Neural crest cell (in vitro differentiated cells): ENCODE measurements around the gene S100Z. TPM values are rescaled to one million over a fixed set of nuclear protein-coding genes. Genes with fewer than 3 reads are reported as not detected.
"Not testable (repeated sequence)": the region's sequence is repeated elsewhere in the genome, so short reads cannot be mapped to it uniquely, and the experiment has no call there.

Source experiments
- DNase-seq: peaks from one replicate; pipeline ENCODE4 v3.0.0; 2021; ENCODE audit warnings: low read depth, mixed read lengths, low spot score
- H3K27ac Mint-ChIP-seq: one replicate; pipeline ENCODE4 v1.8.0; 2021; ENCODE audit warnings: mild to moderate bottlenecking, mixed read lengths; ENCODE audit not compliant: unreplicated experiment
- H3K27me3 Mint-ChIP-seq: 2 replicates; pipeline ENCODE4 v1.8.0; 2021; ENCODE audit warnings: low read depth, mild to moderate bottlenecking, mixed read lengths
- H3K36me3 Mint-ChIP-seq: 2 replicates; pipeline ENCODE4 v1.8.0; 2021; ENCODE audit warnings: low read depth, mild to moderate bottlenecking, mixed read lengths
- H3K4me1 Mint-ChIP-seq: 2 replicates; pipeline ENCODE4 v1.8.0; 2021; ENCODE audit warnings: mixed read lengths
- H3K4me3 Mint-ChIP-seq: one replicate; pipeline ENCODE4 v1.8.0; 2021; ENCODE audit warnings: mild to moderate bottlenecking, mixed read lengths
- H3K9me3 Mint-ChIP-seq: 2 replicates; pipeline ENCODE4 v1.8.0; 2021; ENCODE audit warnings: mixed read lengths
- total RNA-seq: library from RNA; stranded (reverse); gene quantifications from 2 replicates; pipeline ENCODE4 v1.2.1, GENCODE V29; 2021
- TF ChIP-seq, protein P1 (sequence below): fragments of 200-600 bp; sonication (generic); conservative IDR thresholded peaks from 2 replicates; pipeline ENCODE4 v1.5.0; 2021; ENCODE audit warnings: antibody characterized with exemption, mild to moderate bottlenecking

S100Z gene
- total RNA-seq, 1 donor from 2014 or later: not detected

GRCh38 chr5:76850543-76851145, 830 bp downstream of the S100Z start:
- TF ChIP-seq, protein P1, sequence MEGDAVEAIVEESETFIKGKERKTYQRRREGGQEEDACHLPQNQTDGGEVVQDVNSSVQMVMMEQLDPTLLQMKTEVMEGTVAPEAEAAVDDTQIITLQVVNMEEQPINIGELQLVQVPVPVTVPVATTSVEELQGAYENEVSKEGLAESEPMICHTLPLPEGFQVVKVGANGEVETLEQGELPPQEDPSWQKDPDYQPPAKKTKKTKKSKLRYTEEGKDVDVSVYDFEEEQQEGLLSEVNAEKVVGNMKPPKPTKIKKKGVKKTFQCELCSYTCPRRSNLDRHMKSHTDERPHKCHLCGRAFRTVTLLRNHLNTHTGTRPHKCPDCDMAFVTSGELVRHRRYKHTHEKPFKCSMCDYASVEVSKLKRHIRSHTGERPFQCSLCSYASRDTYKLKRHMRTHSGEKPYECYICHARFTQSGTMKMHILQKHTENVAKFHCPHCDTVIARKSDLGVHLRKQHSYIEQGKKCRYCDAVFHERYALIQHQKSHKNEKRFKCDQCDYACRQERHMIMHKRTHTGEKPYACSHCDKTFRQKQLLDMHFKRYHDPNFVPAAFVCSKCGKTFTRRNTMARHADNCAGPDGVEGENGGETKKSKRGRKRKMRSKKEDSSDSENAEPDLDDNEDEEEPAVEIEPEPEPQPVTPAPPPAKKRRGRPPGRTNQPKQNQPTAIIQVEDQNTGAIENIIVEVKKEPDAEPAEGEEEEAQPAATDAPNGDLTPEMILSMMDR: no peak
- Mint-ChIP-seq H3K27ac (no peak overlapping the region), H3K4me1 (no peaks in the 10 kb centered on the region), H3K9me3 (no peaks in the 10 kb centered on the region), H3K36me3 (no peaks in the 10 kb centered on the region), H3K27me3 (no peaks in the 10 kb centered on the region), H3K4me3 (no peak overlapping the region)
- no peak for DNase-seq

GRCh38 chr5:76851728-76852369, 2.0 kb downstream of the S100Z start:
- Mint-ChIP-seq H3K9me3 (no peaks in the 10 kb centered on the region), H3K36me3 (no peaks in the 10 kb centered on the region), H3K27ac (no peak overlapping the region), H3K27me3 (no peaks in the 10 kb centered on the region), H3K4me3 (no peak overlapping the region), H3K4me1 (no peaks in the 10 kb centered on the region)
- TF ChIP-seq, protein P1: no peak
- no peak for DNase-seq

GRCh38 chr5:76852772-76853171, 3.0 kb downstream of the S100Z start:
- Mint-ChIP-seq H3K27me3 (no peaks in the 10 kb centered on the region), H3K27ac (no peak overlapping the region), H3K9me3 (no peaks in the 10 kb centered on the region), H3K4me1 (no peaks in the 10 kb centered on the region), H3K4me3 (no peak overlapping the region), H3K36me3 (no peaks in the 10 kb centered on the region)
- TF ChIP-seq, protein P1: no peak
- DNase-seq: no peak

GRCh38 chr5:76853741-76854140, 3.9 kb downstream of the S100Z start:
- not testable (repeated sequence) for H3K27ac Mint-ChIP-seq, H3K4me3 Mint-ChIP-seq, H3K36me3 Mint-ChIP-seq, H3K27me3 Mint-ChIP-seq, H3K4me1 Mint-ChIP-seq, DNase-seq, H3K9me3 Mint-ChIP-seq

- Mint-ChIP-seq H3K4me1 (no peaks in the 10 kb centered on the region), H3K36me3 (no peaks in the 10 kb centered on the region), H3K27ac (no peak overlapping the region), H3K4me3 (no peak overlapping the region), H3K9me3 (no peaks in the 10 kb centered on the region), H3K27me3 (no peaks in the 10 kb centered on the region)
- TF ChIP-seq, protein P1: no peak
- no peak for DNase-seq
These were observed 4.8 kb downstream of the S100Z start for GRCh38 chr5:76854644-76855043.

DNA sequence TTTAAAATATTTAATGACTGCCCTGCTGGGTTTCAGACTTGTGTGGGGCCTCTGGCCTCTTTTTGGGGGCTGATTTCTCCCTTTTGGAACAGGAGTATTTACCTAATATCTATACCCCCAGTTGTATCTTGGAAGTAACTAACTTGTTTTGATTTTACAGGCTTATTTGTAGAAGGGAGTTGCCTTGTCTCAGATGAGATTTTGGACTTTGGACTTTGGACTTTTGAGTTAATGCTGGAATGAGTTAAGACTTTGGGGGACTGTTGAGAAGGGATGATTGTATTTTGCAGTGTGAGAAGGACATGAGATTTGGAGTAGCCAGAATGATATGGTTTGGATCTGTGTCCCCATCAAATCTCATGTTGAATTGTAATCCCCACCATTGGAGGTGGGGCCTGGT, 5.7 kb downstream of the S100Z start:
- H3K36me3 Mint-ChIP-seq, DNase-seq, H3K9me3 Mint-ChIP-seq, H3K4me1 Mint-ChIP-seq, H3K27me3 Mint-ChIP-seq, H3K27ac Mint-ChIP-seq, H3K4me3 Mint-ChIP-seq: not testable (repeated sequence)
